OCI-LY3 (cell line): ENCODE measurements around the gene GALNT1.

ENCODE experiments used
- EZH2phosphoT487 ChIP-seq: fragments of 200-600 bp; shearing (Covaris generic); IDR thresholded peaks from 2 replicates; pipeline ENCODE4 v1.6.1; 2018; ENCODE audit warnings: antibody characterized with exemption, mixed run types, low read depth
- TF ChIP-seq, protein P1 (sequence below): fragments of 200-600, 300-600 bp; sonication (generic); IDR thresholded peaks from 2 replicates; pipeline ENCODE4 v1.5.1; 2014; ENCODE audit warnings: antibody characterized with exemption, low read length, low read depth

GRCh38 chr18:35625232-35625631 is 43.7 kb downstream of the GALNT1 start:
- TF ChIP-seq, protein P1, sequence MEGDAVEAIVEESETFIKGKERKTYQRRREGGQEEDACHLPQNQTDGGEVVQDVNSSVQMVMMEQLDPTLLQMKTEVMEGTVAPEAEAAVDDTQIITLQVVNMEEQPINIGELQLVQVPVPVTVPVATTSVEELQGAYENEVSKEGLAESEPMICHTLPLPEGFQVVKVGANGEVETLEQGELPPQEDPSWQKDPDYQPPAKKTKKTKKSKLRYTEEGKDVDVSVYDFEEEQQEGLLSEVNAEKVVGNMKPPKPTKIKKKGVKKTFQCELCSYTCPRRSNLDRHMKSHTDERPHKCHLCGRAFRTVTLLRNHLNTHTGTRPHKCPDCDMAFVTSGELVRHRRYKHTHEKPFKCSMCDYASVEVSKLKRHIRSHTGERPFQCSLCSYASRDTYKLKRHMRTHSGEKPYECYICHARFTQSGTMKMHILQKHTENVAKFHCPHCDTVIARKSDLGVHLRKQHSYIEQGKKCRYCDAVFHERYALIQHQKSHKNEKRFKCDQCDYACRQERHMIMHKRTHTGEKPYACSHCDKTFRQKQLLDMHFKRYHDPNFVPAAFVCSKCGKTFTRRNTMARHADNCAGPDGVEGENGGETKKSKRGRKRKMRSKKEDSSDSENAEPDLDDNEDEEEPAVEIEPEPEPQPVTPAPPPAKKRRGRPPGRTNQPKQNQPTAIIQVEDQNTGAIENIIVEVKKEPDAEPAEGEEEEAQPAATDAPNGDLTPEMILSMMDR = no peak
- TF ChIP-seq EZH2phosphoT487 = no peak
